Tibial artery (tissue), 4 donors: Measurements from ENCODE around the gene TMEM94.

Source experiments
- DNase-seq, 2 donors: peaks; one replicate each; pipeline ENCODE4 v3.0.0-alpha.2; 2019
- H3K27ac ChIP-seq, 2 donors: fragments of 200-600 bp; sonication (generic) in 1 of 2; 1 replicate in 1 of 2; 2 replicates in 1 of 2; pipeline ENCODE4 v1.5.1; 2018 to 2019; ENCODE audit warnings: mild to moderate bottlenecking in 1 of 2
- H3K27me3 ChIP-seq, 2 donors: fragments of 200-600 bp; sonication (generic) in 1 of 2; one replicate each; pipeline versions ENCODE4 v1.5.1 to v1.6.0; 2016 to 2019
- H3K36me3 ChIP-seq, 3 donors: fragments of 200-600 bp; sonication (generic) in 2 of 3; one replicate each; pipeline ENCODE4 v1.5.1; 2016 to 2019; ENCODE audit warnings: mild to moderate bottlenecking in 2 of 3
- H3K4me1 ChIP-seq, 4 donors: fragments of 200-600 bp; sonication (generic) in 2 of 4; 1 replicate in 3 of 4; 2 replicates in 1 of 4; pipeline ENCODE4 v1.5.1; 2016 to 2019
- H3K4me3 ChIP-seq, 2 donors: fragments of 200-600 bp; sonication (generic) in 1 of 2; 1 replicate in 1 of 2; 2 replicates in 1 of 2; pipeline ENCODE4 v1.5.1; 2018 to 2019; ENCODE audit warnings: mild to moderate bottlenecking in 2 of 2
- H3K9me3 ChIP-seq, 3 donors: fragments of 200-600 bp; sonication (generic) in 1 of 3; one replicate each; pipeline ENCODE4 v1.5.1; 2016 to 2019
- intact Hi-C: fragments of 100-400 bp; cut with DNase I; formaldehyde crosslinking; loops from one replicate; pipeline ENCODE4 v1.15.0; 2023; ENCODE audit warnings: low total_unique reads
- TF ChIP-seq, protein P1 (sequence below), 2 experiments: fragments of 200-600 bp in 1 of 2; fragments of 450-650 bp in 1 of 2; IDR thresholded peaks; one replicate each; pipeline ENCODE4 v1.5.1; 2017 to 2019; ENCODE audit warnings: antibody characterized with exemption in 2 of 2, mild to moderate bottlenecking in 1 of 2, moderate library complexity in 1 of 2

The TMEM94 gene

DNA sequence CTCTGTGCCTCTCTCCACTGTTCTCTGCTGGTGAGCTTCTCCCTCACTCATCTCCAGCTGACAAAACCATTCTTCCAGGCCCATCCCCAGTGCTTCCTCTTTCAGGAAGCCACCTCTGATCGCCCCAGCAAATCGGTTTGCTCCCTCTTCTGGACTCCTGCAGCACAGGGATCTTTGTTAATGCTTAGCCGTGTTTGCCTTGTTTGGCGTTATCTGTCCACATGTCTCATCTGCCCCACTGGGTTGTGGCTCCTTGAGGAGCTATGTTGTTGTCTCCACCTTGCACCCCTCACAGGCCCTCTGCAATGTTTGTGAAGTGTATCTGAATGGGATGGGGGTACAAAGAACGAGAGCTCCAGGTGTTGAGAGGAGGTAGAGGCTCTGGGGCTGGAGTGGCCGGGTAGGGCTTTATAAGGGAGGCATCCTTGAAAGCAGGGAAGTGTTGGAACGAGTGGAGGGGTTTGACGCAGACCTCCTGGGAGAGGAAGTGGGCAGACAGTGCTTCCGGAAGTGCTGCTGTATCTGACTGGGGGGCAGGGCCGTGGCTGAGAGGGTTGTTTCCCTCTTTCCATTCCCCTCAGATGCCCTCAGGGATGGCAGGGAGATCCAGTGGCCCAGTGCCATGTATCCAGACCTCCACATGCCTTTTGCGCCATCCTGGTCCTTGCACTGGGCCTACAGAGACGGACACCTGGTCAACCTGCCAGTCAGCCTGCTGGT, 31.1 kb downstream of the TMEM94 start:
- H3K9me3 ChIP-seq = no peaks in the 10 kb centered on the region
- peak in 1 of 2 donors; percentile 56 for DNase-seq
- H3K4me1 ChIP-seq = peaks cover 0 to 8% (median 4%) of the 10 kb centered on the region in 4 donors
- intact Hi-C loops = no loop called here
- no peak overlapping the region for H3K4me3 ChIP-seq
- TF ChIP-seq, protein P1, sequence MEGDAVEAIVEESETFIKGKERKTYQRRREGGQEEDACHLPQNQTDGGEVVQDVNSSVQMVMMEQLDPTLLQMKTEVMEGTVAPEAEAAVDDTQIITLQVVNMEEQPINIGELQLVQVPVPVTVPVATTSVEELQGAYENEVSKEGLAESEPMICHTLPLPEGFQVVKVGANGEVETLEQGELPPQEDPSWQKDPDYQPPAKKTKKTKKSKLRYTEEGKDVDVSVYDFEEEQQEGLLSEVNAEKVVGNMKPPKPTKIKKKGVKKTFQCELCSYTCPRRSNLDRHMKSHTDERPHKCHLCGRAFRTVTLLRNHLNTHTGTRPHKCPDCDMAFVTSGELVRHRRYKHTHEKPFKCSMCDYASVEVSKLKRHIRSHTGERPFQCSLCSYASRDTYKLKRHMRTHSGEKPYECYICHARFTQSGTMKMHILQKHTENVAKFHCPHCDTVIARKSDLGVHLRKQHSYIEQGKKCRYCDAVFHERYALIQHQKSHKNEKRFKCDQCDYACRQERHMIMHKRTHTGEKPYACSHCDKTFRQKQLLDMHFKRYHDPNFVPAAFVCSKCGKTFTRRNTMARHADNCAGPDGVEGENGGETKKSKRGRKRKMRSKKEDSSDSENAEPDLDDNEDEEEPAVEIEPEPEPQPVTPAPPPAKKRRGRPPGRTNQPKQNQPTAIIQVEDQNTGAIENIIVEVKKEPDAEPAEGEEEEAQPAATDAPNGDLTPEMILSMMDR (IDR thresholded peaks at IDR 0.05) = no peak
- peaks cover 1 to 61% (median 18%) of the 10 kb centered on the region in 3 donors for H3K36me3 ChIP-seq
- no peak overlapping the region for H3K27ac ChIP-seq
- no peaks in the 10 kb centered on the region for H3K27me3 ChIP-seq

DNA sequence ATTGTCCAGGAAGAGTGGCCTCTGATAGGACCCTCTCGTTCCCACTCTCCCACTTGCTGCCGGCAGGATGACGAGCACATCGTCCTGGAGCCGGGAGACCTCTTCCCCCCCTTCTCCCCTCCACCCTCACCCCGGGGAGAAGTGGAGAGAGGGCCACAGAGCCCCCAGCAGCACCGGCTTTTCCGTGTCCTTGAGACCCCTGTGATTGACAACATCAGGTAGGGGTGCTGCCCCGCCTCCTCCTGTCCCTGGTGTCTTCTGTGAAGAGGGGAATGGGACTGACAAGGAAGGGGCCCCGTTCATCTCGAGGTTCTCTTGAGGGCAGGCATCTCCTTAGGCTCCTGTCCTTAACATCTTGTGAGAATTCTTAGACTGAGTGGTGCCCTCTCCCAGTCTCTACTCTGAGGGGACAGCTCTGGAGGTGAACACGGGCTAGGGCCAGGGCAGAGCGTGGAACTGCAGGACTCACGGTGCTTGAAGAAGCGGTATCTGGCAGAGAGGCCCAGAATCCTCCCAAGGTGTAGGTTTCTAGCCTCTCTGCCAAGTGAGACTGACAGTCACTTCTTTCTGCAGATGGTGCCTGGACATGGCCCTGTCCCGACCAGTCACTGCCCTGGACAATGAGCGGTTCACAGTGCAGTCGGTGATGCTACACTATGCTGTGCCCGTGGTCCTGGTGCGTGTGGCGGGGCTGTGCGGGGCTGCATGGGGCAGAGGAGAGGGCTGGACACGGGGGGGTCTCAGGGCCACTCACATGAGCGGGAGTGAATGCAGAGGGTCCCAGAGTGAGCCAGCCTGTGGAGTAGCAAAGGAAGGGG, 32.5 kb downstream of the TMEM94 start:
- TF ChIP-seq, protein P1 (IDR thresholded peaks at IDR 0.05) = no peak
- DNase-seq = no peak
- Histone ChIP-seq H3K4me1 (peaks cover 0 to 8% (median 4%) of the 10 kb centered on the region in 4 donors), H3K9me3 (no peaks in the 10 kb centered on the region), H3K36me3 (peaks cover 15 to 75% (median 32%) of the 10 kb centered on the region in 3 donors), H3K4me3 (no peak overlapping the region), H3K27me3 (no peaks in the 10 kb centered on the region), H3K27ac (no peak overlapping the region)
- intact Hi-C loops = no loop called here

DNA sequence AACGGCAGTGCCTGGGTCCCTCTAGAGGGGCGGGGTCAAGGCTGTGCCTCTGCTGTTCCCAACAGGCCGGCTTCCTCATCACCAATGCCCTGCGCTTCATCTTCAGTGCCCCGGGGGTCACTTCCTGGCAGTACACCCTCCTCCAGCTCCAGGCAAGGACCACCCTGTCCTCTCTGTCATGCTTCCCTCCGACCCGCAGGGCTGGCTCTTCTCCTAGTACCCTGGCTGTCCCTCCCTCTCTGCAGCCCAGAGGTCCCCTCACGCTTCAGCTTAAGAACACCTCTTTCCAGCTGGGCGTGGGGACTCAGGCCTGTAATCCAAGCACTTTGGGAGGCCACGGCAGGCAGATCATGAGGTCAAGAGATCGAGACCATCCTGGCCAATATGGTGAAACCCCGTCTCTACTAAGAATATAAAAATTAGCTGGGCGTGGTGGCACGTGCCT, 33.1 kb downstream of the TMEM94 start:
- Histone ChIP-seq H3K27ac (no peak overlapping the region), H3K27me3 (no peaks in the 10 kb centered on the region), H3K4me1 (peaks cover 0 to 8% (median 4%) of the 10 kb centered on the region in 4 donors), H3K36me3 (peaks cover 22 to 81% (median 39%) of the 10 kb centered on the region in 3 donors), H3K9me3 (no peaks in the 10 kb centered on the region), H3K4me3 (no peak overlapping the region)
- TF ChIP-seq, protein P1 (IDR thresholded peaks at IDR 0.05) = no peak
- intact Hi-C loops = no loop called here
- DNase-seq = no peak

DNA sequence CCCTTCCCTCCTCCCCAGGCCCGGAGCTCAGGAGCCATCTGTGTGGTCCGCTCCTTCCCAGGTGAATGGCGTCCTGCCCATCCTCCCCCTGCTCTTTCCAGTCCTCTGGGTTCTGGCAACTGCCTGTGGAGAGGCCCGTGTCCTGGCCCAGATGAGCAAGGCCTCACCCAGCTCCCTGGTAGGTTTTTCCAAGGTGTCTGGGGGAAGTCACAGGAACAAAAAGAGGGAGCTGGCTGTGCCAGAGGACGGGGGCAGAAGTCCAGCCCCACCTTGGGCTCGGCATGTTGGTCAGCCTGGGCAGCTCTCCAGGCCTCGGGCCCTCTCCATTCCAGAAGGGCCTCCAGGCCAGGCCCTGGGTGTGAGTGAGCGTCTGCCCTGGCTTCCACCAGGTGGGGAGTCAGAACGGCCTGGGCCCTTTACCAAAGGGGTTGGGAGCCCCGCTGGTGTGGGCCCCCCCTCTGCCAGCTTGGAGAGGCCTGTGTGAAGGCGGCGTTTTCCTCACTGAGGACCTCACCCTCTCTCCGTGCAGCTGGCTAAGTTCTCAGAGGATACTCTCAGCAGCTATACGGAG, 33.8 kb downstream of the TMEM94 start:
- intact Hi-C loops = no loop called here
- H3K4me1 ChIP-seq = peaks cover 0 to 8% (median 4%) of the 10 kb centered on the region in 4 donors
- no peak overlapping the region for H3K27ac ChIP-seq
- no peak overlapping the region for H3K4me3 ChIP-seq
- peaks cover 22 to 87% (median 46%) of the 10 kb centered on the region in 3 donors for H3K36me3 ChIP-seq
- no peak for DNase-seq
- TF ChIP-seq, protein P1 (IDR thresholded peaks at IDR 0.05) = no peak
- no peaks in the 10 kb centered on the region for H3K27me3 ChIP-seq
- H3K9me3 ChIP-seq = no peaks in the 10 kb centered on the region

DNA sequence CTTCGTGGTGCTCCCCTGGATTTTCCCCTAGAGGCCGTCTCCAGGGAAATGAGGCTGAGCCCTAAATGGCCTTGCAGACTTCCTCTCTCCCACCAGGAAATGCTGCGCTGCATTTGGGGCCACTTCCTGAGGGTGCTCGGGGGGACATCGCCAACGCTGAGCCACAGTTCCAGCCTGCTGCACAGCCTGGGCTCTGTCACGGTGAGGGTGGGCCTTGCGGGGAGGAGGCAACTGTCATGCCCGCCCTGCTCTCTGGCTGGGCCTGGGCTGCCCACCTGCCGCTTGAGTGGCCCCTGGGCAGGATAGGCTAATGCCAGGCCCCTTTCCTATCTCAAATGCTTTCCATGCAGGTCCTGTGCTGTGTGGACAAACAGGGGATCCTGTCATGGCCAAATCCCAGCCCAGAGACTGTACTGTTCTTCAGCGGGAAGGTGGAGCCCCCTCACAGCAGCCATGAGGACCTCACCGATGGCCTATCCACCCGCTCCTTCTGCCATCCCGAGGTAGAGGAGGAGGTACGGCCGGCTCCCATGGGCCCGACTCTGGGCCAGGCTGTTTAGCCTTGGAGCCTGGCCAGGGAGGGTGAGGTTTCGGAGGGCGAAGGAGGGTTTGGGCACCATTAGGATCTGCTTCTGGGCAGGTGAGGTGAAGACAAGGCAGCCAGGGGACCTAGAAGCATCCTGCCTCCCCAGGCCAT, 34.7 kb downstream of the TMEM94 start:
- H3K9me3 ChIP-seq = no peaks in the 10 kb centered on the region
- H3K4me3 ChIP-seq = no peak overlapping the region
- no peak overlapping the region for H3K27ac ChIP-seq
- peaks cover 22 to 87% (median 54%) of the 10 kb centered on the region in 3 donors for H3K36me3 ChIP-seq
- no peaks in the 10 kb centered on the region for H3K27me3 ChIP-seq
- peaks cover 0 to 8% (median 4%) of the 10 kb centered on the region in 4 donors for H3K4me1 ChIP-seq
- DNase-seq = no peak
- TF ChIP-seq, protein P1 (IDR thresholded peaks at IDR 0.05) = no peak
- intact Hi-C loops = no loop called here
